Gastroesophageal sphincter (tissue), 4 donors: ENCODE data around the gene MRPL23. TPM values are rescaled to one million over a fixed set of nuclear protein-coding genes. Genes with fewer than 3 reads are reported as not detected.

Source experiments
- ATAC-seq: fragments of 150-250 bp; one replicate; pipeline ENCODE4 v1.9.1; 2016; ENCODE audit warnings: mild to moderate bottlenecking, moderate library complexity
- H3K27ac ChIP-seq, 4 donors: fragments of 200-600 bp; sonication (generic) in 3 of 4; 1 replicate in 3 of 4; 2 replicates in 1 of 4; pipeline ENCODE4 v1.5.1; 2016 to 2019
- H3K27me3 ChIP-seq: fragments of 200-600 bp; sonication (generic); one replicate; pipeline ENCODE4 v1.5.1; 2019
- H3K36me3 ChIP-seq, 2 donors: fragments of 200-600 bp; sonication (generic); one replicate each; pipeline ENCODE4 v1.5.1; 2019; ENCODE audit warnings: control low read depth in 1 of 2
- H3K4me1 ChIP-seq, 3 donors: fragments of 200-600 bp; sonication (generic); 1 replicate in 2 of 3; 2 replicates in 1 of 3; pipeline ENCODE4 v1.5.1; 2016 to 2019; ENCODE audit warnings: control low read depth in 2 of 3
- H3K4me3 ChIP-seq, 2 donors: fragments of 200-600 bp; sonication (generic); one replicate each; pipeline ENCODE4 v1.5.1; 2019; ENCODE audit warnings: mild to moderate bottlenecking in 1 of 2, moderate library complexity in 1 of 2
- H3K9me3 ChIP-seq, 3 donors: fragments of 200-600 bp; sonication (generic); one replicate each; pipeline ENCODE4 v1.5.1; 2017 to 2019; ENCODE audit warnings: control low read depth in 2 of 3
- EP300 ChIP-seq: sonication (generic); formaldehyde crosslinking; IDR thresholded peaks from one replicate; pipeline ENCODE4 v1.6.1; 2017; ENCODE audit warnings: antibody characterized with exemption, mild to moderate bottlenecking
- POLR2A ChIP-seq, 2 donors: fragments of 450-650 bp; IDR thresholded peaks; one replicate each; pipeline ENCODE4 v1.6.1; 2017; ENCODE audit warnings: antibody characterized with exemption in 2 of 2, mild to moderate bottlenecking in 2 of 2, moderate library complexity in 1 of 2
- POLR2AphosphoS5 ChIP-seq: sonication (generic); formaldehyde crosslinking; IDR thresholded peaks from one replicate; pipeline ENCODE4 v1.6.1; 2017; ENCODE audit warnings: antibody characterized with exemption
- WGBS, 2 donors: methylation state at CpG; one replicate each; pipeline ENCODE4 v1.1.5; 2018; ENCODE audit warnings: low coverage in 1 of 2; 5-methylcytosine and 5-hydroxymethylcytosine counted together
- total RNA-seq, 4 donors: library from RNA; depleted of rRNA; stranded (reverse); fragments of >200 nt; gene quantifications; one replicate each; pipeline ENCODE4 v1.1.0, GENCODE V29; 2016
- TF ChIP-seq, protein P1 (sequence below), 4 experiments: fragments of 200-600 bp in 2 of 4; fragments of 450-650 bp in 2 of 4; sonication (generic) in 1 of 4; IDR thresholded peaks; one replicate each; pipeline ENCODE4 v1.5.1; 2017 to 2019; ENCODE audit warnings: antibody characterized with exemption in 4 of 4, mild to moderate bottlenecking in 2 of 4, moderate library complexity in 2 of 4

The MRPL23 gene
- total RNA-seq, 4 donors from 2014 or later = 87.0 to 132 (median 106) TPM

- H3K27me3 ChIP-seq = peaks cover 7% of the 10 kb centered on the region
- peak overlapping the region in 3 of 4 donors; percentile 18 to 74 (median 57) for H3K27ac ChIP-seq
- no peaks in the 10 kb centered on the region for H3K36me3 ChIP-seq
- WGBS, 2 donors = no CpG with 5 or more reads among the region's 20 CpGs
- no peak for ATAC-seq
- no peak overlapping the region for H3K4me3 ChIP-seq
- TF ChIP-seq POLR2A (IDR thresholded peaks at IDR 0.05) = no peak
- no peak for TF ChIP-seq POLR2AphosphoS5
- TF ChIP-seq, protein P1, sequence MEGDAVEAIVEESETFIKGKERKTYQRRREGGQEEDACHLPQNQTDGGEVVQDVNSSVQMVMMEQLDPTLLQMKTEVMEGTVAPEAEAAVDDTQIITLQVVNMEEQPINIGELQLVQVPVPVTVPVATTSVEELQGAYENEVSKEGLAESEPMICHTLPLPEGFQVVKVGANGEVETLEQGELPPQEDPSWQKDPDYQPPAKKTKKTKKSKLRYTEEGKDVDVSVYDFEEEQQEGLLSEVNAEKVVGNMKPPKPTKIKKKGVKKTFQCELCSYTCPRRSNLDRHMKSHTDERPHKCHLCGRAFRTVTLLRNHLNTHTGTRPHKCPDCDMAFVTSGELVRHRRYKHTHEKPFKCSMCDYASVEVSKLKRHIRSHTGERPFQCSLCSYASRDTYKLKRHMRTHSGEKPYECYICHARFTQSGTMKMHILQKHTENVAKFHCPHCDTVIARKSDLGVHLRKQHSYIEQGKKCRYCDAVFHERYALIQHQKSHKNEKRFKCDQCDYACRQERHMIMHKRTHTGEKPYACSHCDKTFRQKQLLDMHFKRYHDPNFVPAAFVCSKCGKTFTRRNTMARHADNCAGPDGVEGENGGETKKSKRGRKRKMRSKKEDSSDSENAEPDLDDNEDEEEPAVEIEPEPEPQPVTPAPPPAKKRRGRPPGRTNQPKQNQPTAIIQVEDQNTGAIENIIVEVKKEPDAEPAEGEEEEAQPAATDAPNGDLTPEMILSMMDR (IDR thresholded peaks at IDR 0.05) = no peak
- H3K4me1 ChIP-seq = peaks cover 0 to 34% (median 16%) of the 10 kb centered on the region in 3 donors
- H3K9me3 ChIP-seq = no peaks in the 10 kb centered on the region
Observed at GRCh38 chr11:1927848-1928469, 19.2 kb upstream of the MRPL23 start.

- ATAC-seq = no peak
- Histone ChIP-seq H3K27ac (peak overlapping the region in 3 of 4 donors; percentile 18 to 74 (median 57)), H3K27me3 (peaks cover 7% of the 10 kb centered on the region), H3K36me3 (no peaks in the 10 kb centered on the region), H3K4me1 (peaks cover 0 to 32% (median 16%) of the 10 kb centered on the region in 3 donors), H3K4me3 (no peak overlapping the region), H3K9me3 (no peaks in the 10 kb centered on the region)
- WGBS, 2 donors = 89% methylated on average over 3 of the region's 13 CpGs; no CpG with 5 or more reads in 1 of the 2 donors
- TF ChIP-seq EP300 = no peak
- no peak for TF ChIP-seq POLR2A (IDR thresholded peaks at IDR 0.05)
- TF ChIP-seq, protein P1 (IDR thresholded peaks at IDR 0.05) = no peak
- no peak for TF ChIP-seq POLR2AphosphoS5
Observed at GRCh38 chr11:1928470-1928890, 18.7 kb upstream of the MRPL23 start.

- ATAC-seq = no peak
- Histone ChIP-seq H3K36me3 (no peaks in the 10 kb centered on the region), H3K27ac (peak overlapping the region in 1 of 4 donors; percentile 74), H3K4me3 (no peak overlapping the region), H3K9me3 (no peaks in the 10 kb centered on the region), H3K27me3 (peaks cover 7% of the 10 kb centered on the region), H3K4me1 (peaks cover 0 to 32% (median 16%) of the 10 kb centered on the region in 3 donors)
- TF ChIP-seq EP300 (no peak), POLR2A (IDR thresholded peaks at IDR 0.05) (no peak), POLR2AphosphoS5 (no peak)
- TF ChIP-seq, protein P1 (IDR thresholded peaks at IDR 0.05) = no peak
- WGBS, 2 donors = 84% methylated on average over 15 of the region's 35 CpGs; no CpG with 5 or more reads in 1 of the 2 donors
Observed at GRCh38 chr11:1928891-1929541, 18.1 kb upstream of the MRPL23 start.

DNA sequence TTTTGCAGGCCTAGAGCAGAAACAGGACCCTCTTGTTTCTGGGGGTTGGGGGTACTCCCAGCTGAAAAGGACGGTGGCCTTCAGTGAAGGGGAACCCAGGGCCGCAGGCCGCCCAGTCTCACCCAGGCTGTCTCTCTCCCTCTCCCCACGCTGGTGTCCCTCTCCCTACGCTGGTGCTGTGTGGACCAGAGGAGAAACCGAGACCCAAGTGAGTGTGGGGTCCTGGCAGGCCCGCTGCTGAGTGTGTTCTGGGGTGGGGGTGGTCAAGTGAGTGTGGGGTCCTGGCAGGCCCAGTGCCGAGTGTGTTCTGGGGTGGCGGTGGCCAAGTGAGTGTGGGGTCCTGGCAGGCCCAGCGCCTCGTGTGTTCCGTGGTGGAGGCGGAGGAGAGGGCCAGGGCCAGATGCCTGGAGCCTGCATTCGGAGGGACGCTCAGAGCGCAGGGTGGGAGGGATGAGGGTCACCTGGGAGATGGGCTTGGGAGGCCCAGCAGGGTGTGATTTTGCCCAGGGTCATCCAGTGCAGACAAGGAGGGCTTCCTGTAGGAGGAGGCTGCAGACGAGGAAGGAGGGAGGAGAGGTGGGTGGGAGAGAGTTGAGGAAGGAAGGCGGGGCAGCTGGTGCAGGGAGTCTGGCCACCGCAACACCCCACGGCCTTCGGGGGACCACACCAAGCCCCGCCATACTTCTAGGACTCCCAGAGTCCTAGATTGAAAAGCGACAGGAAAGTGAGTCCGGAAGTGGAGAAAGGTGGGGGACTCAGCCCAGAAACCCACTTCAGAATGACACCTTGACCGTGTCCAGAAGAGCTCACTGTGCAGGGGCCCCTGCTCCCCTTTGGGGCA, 17.3 kb upstream of the MRPL23 start:
- Histone ChIP-seq H3K4me3 (no peak overlapping the region), H3K27ac (peak overlapping the region in 2 of 4 donors; percentile 7 to 74), H3K36me3 (no peaks in the 10 kb centered on the region), H3K9me3 (no peaks in the 10 kb centered on the region), H3K4me1 (peaks cover 0 to 32% (median 16%) of the 10 kb centered on the region in 3 donors), H3K27me3 (peaks cover 7% of the 10 kb centered on the region)
- no peak for ATAC-seq
- no peak for TF ChIP-seq POLR2A (IDR thresholded peaks at IDR 0.05)
- WGBS, 2 donors = 78 to 91% methylated on average over 10 of the region's 25 CpGs

DNA sequence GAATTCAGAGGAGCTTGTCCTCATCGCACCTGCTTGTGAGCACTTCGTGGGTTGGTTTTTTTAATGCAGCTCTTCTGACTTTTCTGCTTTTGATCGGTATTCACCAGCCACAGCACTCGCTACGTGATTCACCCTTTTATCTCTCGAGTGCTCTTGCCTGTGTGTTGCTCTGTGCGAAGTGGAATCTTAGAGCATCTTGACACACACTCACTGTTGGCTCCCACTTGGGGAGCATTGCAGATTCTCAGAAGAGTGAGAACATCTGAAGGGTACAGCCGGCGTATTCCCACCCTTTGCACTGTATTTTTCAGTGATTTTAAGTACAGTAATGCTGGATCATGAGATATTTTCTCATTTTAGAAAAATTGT, 16.7 kb upstream of the MRPL23 start:
- no peak for TF ChIP-seq POLR2AphosphoS5
- TF ChIP-seq, protein P1 (IDR thresholded peaks at IDR 0.05) = no peak
- TF ChIP-seq EP300 = no peak
- WGBS, 2 donors = 89 to 95% methylated on average over 6 to 8 of the region's 9 CpGs
- Histone ChIP-seq H3K27ac (peak overlapping the region in 2 of 4 donors; percentile 7 to 74), H3K36me3 (no peaks in the 10 kb centered on the region), H3K9me3 (no peaks in the 10 kb centered on the region), H3K27me3 (peaks cover 2% of the 10 kb centered on the region), H3K4me3 (no peak overlapping the region), H3K4me1 (peaks cover 0 to 32% (median 16%) of the 10 kb centered on the region in 3 donors)
- peak; percentile 37 for ATAC-seq
